NCI-H510A treated with DMSO at 0.1 percent for 48 hours (cell line): ENCODE measurements around the gene BANK1.

Experiments used
- DNase-seq: peaks from one replicate; lab custom pipeline; 2025; lab: John Stamatoyannopoulos, UW

The BANK1 gene

GRCh38 chr4:102036619-102037376, 246.3 kb downstream of the BANK1 start:
- DNase-seq: peak; percentile 66

- no peak for DNase-seq
Measured at GRCh38 chr4:102037566-102037965, 247.0 kb downstream of the BANK1 start.

- no peak for DNase-seq
Measured at GRCh38 chr4:102042871-102043802, 252.6 kb downstream of the BANK1 start.

- no peak for DNase-seq
Measured at GRCh38 chr4:102047616-102048015, 257.1 kb downstream of the BANK1 start.

- DNase-seq: no peak
Measured at GRCh38 chr4:102055805-102056204, 265.3 kb downstream of the BANK1 start.

GRCh38 chr4:102057122-102057521, 266.6 kb downstream of the BANK1 start:
- no peak for DNase-seq

- DNase-seq: no peak
Measured at GRCh38 chr4:102061133-102061532, 270.6 kb downstream of the BANK1 start.

GRCh38 chr4:102064747-102065442, 274.4 kb downstream of the BANK1 start:
- DNase-seq: no peak

- DNase-seq: no peak
Measured at GRCh38 chr4:102076622-102077021, 286.1 kb downstream of the BANK1 start.

GRCh38 chr4:102080184-102080583, 289.7 kb downstream of the BANK1 start:
- no peak for DNase-seq

- no peak for DNase-seq
Measured at GRCh38 chr4:102089850-102090621, 299.5 kb downstream of the BANK1 start.

GRCh38 chr4:102091656-102092055, 301.1 kb downstream of the BANK1 start:
- no peak for DNase-seq

GRCh38 chr4:102094481-102094880, 304.0 kb downstream of the BANK1 start:
- no peak for DNase-seq

GRCh38 chr4:102103368-102103767, 312.8 kb downstream of the BANK1 start:
- DNase-seq: no peak

GRCh38 chr4:102104278-102104677, 313.7 kb downstream of the BANK1 start:
- DNase-seq: no peak

GRCh38 chr4:102105983-102106382, 315.5 kb downstream of the BANK1 start:
- DNase-seq: no peak

- DNase-seq: no peak
Measured at GRCh38 chr4:102114118-102114630, 323.6 kb downstream of the BANK1 start.

- no peak for DNase-seq
Measured at GRCh38 chr4:102116121-102116520, 325.6 kb downstream of the BANK1 start.

GRCh38 chr4:102120846-102121245, 330.3 kb downstream of the BANK1 start:
- DNase-seq: no peak
